ENCODE data around the gene CHST8.

DNA sequence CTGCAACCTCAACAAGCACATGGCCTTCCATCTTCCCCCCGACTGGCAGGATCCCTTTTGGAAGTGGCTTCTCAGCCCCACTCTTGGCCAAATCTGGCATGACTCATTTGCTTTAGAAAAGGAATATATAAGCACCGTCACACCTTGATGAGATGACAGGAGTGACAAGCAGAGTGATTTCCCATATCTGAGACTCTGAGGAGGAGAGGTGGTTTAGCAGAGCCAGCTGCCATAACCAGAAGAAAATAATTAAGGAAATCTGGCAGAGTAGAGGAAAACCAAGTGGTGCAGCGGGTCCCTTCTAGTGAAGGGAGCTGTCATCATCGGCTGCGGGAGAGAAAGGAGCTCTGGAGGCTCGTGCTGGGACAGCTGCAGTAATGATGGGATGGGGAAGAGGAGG is 147.5 kb downstream of the CHST8 start:
- TF ChIP-seq, protein P1, sequence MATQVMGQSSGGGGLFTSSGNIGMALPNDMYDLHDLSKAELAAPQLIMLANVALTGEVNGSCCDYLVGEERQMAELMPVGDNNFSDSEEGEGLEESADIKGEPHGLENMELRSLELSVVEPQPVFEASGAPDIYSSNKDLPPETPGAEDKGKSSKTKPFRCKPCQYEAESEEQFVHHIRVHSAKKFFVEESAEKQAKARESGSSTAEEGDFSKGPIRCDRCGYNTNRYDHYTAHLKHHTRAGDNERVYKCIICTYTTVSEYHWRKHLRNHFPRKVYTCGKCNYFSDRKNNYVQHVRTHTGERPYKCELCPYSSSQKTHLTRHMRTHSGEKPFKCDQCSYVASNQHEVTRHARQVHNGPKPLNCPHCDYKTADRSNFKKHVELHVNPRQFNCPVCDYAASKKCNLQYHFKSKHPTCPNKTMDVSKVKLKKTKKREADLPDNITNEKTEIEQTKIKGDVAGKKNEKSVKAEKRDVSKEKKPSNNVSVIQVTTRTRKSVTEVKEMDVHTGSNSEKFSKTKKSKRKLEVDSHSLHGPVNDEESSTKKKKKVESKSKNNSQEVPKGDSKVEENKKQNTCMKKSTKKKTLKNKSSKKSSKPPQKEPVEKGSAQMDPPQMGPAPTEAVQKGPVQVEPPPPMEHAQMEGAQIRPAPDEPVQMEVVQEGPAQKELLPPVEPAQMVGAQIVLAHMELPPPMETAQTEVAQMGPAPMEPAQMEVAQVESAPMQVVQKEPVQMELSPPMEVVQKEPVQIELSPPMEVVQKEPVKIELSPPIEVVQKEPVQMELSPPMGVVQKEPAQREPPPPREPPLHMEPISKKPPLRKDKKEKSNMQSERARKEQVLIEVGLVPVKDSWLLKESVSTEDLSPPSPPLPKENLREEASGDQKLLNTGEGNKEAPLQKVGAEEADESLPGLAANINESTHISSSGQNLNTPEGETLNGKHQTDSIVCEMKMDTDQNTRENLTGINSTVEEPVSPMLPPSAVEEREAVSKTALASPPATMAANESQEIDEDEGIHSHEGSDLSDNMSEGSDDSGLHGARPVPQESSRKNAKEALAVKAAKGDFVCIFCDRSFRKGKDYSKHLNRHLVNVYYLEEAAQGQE (IDR thresholded peaks at IDR 0.05; ENCODE audit: unreplicated experiment) = no peak
- TF ChIP-seq CREB1 (CRISPR knock-in tag; IDR thresholded peaks at IDR 0.05; ENCODE audit: low read depth) = no peak
- TF ChIP-seq, protein P2, sequence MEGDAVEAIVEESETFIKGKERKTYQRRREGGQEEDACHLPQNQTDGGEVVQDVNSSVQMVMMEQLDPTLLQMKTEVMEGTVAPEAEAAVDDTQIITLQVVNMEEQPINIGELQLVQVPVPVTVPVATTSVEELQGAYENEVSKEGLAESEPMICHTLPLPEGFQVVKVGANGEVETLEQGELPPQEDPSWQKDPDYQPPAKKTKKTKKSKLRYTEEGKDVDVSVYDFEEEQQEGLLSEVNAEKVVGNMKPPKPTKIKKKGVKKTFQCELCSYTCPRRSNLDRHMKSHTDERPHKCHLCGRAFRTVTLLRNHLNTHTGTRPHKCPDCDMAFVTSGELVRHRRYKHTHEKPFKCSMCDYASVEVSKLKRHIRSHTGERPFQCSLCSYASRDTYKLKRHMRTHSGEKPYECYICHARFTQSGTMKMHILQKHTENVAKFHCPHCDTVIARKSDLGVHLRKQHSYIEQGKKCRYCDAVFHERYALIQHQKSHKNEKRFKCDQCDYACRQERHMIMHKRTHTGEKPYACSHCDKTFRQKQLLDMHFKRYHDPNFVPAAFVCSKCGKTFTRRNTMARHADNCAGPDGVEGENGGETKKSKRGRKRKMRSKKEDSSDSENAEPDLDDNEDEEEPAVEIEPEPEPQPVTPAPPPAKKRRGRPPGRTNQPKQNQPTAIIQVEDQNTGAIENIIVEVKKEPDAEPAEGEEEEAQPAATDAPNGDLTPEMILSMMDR (conservative IDR thresholded peaks at IDR 0.05; ENCODE audit: low read depth in 2 of 2) = no peak
- no peak for TF ChIP-seq EZH2 (IDR thresholded peaks at IDR 0.05; ENCODE audit: low read depth, unreplicated experiment)
- TF ChIP-seq POLR2AphosphoS5 (IDR thresholded peaks at IDR 0.05; ENCODE audit: low read depth) = no peak
- TF ChIP-seq, protein P3, sequence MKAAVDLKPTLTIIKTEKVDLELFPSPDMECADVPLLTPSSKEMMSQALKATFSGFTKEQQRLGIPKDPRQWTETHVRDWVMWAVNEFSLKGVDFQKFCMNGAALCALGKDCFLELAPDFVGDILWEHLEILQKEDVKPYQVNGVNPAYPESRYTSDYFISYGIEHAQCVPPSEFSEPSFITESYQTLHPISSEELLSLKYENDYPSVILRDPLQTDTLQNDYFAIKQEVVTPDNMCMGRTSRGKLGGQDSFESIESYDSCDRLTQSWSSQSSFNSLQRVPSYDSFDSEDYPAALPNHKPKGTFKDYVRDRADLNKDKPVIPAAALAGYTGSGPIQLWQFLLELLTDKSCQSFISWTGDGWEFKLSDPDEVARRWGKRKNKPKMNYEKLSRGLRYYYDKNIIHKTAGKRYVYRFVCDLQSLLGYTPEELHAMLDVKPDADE (IDR thresholded peaks at IDR 0.05) = no peak
- no peak for TF ChIP-seq STAT1 (IDR thresholded peaks at IDR 0.05; ENCODE audit: unreplicated experiment)
- no peak for TF ChIP-seq ZNF331 (CRISPR knock-in tag; IDR thresholded peaks at IDR 0.05; ENCODE audit: low read depth)
- TF ChIP-seq EZH2phosphoT487 (IDR thresholded peaks at IDR 0.05; ENCODE audit: unreplicated experiment) = no peak
- no peak for TF ChIP-seq JUNB (IDR thresholded peaks at IDR 0.05; ENCODE audit: unreplicated experiment)
- TF ChIP-seq NANOG (IDR thresholded peaks at IDR 0.05; ENCODE audit: borderline replicate concordance) = no peak
- TF ChIP-seq ZNF114 (CRISPR knock-in tag; IDR thresholded peaks at IDR 0.05) = no peak
- TF ChIP-seq, protein P4, sequence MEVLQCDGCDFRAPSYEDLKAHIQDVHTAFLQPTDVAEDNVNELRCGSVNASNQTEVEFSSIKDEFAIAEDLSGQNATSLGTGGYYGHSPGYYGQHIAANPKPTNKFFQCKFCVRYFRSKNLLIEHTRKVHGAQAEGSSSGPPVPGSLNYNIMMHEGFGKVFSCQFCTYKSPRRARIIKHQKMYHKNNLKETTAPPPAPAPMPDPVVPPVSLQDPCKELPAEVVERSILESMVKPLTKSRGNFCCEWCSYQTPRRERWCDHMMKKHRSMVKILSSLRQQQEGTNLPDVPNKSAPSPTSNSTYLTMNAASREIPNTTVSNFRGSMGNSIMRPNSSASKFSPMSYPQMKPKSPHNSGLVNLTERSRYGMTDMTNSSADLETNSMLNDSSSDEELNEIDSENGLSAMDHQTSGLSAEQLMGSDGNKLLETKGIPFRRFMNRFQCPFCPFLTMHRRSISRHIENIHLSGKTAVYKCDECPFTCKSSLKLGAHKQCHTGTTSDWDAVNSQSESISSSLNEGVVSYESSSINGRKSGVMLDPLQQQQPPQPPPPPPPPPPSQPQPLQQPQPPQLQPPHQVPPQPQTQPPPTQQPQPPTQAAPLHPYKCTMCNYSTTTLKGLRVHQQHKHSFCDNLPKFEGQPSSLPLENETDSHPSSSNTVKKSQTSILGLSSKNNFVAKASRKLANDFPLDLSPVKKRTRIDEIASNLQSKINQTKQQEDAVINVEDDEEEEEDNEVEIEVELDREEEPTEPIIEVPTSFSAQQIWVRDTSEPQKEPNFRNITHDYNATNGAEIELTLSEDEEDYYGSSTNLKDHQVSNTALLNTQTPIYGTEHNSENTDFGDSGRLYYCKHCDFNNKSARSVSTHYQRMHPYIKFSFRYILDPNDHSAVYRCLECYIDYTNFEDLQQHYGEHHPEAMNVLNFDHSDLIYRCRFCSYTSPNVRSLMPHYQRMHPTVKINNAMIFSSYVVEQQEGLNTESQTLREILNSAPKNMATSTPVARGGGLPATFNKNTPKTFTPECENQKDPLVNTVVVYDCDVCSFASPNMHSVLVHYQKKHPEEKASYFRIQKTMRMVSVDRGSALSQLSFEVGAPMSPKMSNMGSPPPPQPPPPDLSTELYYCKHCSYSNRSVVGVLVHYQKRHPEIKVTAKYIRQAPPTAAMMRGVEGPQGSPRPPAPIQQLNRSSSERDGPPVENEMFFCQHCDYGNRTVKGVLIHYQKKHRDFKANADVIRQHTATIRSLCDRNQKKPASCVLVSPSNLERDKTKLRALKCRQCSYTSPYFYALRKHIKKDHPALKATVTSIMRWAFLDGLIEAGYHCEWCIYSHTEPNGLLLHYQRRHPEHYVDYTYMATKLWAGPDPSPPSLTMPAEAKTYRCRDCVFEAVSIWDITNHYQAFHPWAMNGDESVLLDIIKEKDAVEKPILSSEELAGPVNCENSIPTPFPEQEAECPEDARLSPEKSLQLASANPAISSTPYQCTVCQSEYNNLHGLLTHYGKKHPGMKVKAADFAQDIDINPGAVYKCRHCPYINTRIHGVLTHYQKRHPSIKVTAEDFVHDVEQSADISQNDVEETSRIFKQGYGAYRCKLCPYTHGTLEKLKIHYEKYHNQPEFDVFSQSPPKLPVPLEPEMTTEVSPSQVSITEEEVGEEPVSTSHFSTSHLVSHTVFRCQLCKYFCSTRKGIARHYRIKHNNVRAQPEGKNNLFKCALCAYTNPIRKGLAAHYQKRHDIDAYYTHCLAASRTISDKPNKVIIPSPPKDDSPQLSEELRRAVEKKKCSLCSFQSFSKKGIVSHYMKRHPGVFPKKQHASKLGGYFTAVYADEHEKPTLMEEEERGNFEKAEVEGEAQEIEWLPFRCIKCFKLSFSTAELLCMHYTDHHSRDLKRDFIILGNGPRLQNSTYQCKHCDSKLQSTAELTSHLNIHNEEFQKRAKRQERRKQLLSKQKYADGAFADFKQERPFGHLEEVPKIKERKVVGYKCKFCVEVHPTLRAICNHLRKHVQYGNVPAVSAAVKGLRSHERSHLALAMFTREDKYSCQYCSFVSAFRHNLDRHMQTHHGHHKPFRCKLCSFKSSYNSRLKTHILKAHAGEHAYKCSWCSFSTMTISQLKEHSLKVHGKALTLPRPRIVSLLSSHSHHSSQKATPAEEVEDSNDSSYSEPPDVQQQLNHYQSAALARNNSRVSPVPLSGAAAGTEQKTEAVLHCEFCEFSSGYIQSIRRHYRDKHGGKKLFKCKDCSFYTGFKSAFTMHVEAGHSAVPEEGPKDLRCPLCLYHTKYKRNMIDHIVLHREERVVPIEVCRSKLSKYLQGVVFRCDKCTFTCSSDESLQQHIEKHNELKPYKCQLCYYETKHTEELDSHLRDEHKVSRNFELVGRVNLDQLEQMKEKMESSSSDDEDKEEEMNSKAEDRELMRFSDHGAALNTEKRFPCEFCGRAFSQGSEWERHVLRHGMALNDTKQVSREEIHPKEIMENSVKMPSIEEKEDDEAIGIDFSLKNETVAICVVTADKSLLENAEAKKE (CRISPR knock-in tag; IDR thresholded peaks at IDR 0.05) = no peak

Data from GM23338 (cell line).